GM21515 (cell line): ENCODE data around the gene TTLL10.

Source experiments
- ATAC-seq: cut with Tn5 transposase; IDR thresholded peaks from one replicate; pipeline ENCODE4 v1.9.1; 2021; ENCODE audit not compliant: unreplicated experiment

Gene TTLL10

DNA sequence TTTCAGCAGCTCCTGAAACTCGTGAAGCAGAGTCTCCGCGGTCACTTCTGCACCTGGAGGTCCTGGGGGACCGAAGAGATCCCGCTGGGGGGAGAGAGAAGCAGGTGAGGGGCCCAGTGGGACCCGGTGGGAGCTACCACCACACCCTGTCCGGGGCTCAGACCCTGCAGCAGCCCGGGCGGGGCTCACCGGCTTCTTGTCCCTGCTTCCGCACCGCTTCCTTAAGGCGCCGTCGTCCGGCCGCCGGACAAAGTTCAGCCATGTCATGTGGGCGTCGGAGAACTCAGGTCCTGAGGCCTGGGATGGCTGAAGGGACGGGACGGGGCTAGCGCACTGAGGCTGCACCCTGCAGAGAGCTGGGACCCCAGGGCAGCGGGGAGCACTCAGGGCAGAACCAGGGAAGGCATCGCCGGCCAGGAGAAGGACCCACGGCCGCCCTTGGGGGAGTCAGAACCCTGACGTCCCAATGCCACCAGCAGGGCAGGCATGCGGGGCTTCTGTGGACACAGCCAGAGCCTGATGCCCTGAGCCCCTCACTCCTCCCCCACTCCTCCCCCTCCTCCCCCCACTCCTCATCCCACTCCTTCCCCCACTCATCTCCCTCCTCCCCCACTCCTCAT is 70.6 kb downstream of the TTLL10 start:
- no peak for ATAC-seq

DNA sequence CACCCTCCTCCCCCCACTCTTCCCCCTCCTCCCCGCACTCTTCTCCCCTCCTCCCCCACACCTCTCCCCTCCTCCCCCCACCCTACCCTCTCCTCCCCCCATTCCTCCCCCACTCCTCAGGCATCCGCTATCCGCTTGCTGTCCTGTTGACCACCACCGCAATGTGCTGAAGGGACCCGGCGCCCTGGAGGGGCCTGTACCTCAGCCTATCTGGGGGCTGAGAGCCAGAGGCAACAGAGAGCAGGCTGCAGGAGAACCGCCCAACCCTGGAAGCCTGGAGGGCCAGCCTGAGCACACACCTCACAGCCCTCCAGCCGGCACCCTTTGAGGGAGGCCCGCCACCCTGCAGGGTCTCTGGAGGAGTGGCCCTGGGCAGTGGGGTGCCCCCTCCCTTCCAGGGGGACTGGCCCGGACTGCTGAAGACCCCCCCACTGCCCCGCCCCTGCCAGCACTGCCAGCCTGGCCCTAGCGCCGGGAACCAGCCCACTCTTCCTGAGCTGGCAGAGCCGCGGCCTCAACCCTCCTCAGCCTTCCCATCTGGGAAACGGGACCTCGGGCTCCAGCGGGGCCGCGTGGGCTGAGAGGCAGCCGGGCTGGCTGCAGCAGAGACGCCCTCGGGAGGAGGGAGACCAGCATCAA is 71.6 kb downstream of the TTLL10 start:
- ATAC-seq: no peak

DNA sequence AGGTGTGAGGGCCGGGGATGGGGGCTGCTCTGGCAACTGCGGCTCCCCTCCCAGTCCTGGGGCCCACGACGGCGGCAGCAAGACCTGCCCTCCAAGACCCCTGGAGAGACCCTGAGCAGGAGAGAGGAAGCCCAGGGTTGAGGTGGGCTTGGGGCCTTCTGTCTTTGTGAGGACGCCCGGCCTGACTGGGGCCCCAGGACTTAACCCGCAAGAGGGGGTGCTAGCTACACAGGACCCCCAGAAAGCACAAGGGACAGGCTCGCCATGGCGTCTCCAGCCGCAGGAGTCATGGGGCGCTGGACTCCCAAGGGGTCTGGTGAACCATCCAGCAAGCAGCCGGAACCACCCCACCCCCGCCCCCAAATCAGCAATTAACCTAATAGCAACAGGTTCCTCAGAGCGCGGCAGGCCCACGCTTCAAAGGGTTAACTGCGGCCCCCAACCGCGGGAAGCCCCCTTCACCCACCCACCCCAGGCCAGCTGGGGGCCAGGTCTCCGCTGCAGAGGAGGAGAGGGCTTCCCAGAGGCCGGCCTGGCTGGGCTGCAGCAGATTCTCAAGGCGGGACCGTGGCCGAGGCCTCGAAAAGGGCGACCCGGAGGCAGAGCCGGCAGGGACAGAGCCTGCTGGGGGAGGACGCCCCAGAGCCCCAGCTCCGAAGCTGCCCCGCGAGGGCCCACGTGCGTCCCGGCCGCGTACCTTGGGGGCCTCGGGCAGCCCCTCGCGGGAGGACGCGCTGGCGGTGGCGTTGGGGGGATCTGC is 72.3 kb downstream of the TTLL10 start:
- ATAC-seq: no peak

DNA sequence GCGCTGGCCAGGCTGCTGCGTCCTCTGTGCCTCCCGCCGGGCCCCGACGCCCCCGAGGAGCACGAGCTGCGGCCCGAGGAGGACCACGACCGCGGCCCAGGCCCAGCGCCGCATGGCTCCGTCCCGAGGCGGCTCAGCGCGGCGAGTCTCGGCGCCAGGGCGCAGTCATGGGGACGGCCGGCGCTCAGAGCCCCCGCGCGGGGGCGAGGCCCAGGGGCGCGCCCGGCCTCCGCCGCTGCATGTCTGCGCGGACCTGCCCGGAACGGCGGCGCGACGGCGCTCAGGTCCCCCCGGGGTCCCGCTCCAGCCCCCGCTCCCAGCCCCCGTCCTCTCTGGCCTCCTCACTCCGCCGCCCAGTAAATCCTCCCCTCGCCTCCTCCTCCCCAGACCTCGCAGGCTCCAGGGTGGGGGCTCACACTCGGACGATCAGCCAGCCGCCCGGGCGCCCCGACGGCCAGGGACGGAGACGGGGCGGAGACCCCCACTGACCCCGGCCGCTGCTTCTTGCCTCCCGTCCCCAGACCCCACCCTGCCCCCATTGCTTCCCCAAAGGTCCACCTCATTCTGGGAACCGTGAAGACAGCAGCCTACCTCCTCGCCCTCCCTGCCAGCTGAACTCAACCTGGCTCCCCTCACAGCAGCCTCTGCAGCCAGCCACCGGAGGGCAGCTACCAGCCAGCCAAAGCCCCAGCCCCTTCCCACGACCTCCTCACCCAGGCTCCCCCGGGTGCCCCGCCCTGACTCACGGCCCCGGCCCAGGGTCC is 73.1 kb downstream of the TTLL10 start, which contains the start of gene C1QTNF12:
Gene C1QTNF12 (minus strand): TSS at position 146 of the 764 bp plus-strand sequence. CDS start 32 bp downstream, at position 114.
- no peak for ATAC-seq

DNA sequence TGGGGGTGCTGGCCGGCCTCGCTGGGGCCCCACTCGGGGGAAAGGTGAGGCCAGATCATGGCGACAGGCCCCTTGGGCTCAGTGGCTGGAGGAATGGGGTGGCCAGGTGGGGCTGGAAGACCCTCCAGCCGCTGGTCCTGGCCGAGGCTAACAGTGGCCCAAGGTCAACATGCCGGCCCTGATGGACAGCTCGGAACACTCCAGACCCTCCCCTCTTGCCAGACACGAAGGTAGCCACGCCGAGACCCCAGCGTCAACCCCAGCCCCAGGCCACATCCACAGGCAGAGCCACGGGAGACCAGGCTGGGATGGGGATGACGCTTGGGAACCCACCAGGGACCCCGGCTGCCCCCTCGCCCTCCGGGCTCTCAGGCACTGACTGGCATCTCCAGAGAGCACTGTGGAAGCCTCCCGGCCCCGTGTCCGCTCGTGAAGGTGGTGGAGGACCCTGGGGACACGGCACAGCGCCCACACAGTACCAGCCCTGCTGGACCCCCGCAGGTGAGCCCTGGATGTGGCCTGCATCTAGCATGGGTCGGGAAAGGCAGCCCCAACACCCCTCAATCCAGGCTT is 73.7 kb downstream of the TTLL10 start:
- no peak for ATAC-seq
